Measurements from ENCODE around the gene CNMD. TPM values are rescaled to one million over a fixed set of nuclear protein-coding genes. Genes with fewer than 3 reads are reported as not detected.

Gene CNMD
- polyA plus RNA-seq, 1 donor, result 0.56 TPM

GRCh38 chr13:52677823-52678222 is 61.8 kb downstream of the CNMD start:
- no peak for DNase-seq

GRCh38 chr13:52673465-52673864 is 66.2 kb downstream of the CNMD start:
- no peak for DNase-seq

- DNase-seq, result no peak
These were observed 68.9 kb downstream of the CNMD start for GRCh38 chr13:52670726-52671125.

DNA sequence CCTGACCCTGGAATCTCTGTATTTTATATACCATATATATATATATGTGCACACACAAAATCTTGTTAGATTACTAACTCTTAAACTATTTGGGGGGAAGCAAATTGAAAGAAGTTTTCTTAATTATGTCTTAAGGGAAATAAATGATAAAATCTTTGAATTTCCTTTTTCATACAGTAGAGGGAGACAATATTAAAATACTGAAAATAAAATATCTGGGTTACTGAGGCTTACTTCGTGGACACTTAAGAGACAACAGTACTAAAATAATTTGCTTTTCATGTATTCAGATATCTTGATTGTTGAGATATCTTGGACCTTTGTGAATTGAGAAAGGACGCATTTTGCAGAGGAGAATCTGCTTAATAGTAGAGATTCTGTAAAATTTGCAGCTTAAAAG is 69.9 kb downstream of the CNMD start:
- DNase-seq, result no peak

DNA sequence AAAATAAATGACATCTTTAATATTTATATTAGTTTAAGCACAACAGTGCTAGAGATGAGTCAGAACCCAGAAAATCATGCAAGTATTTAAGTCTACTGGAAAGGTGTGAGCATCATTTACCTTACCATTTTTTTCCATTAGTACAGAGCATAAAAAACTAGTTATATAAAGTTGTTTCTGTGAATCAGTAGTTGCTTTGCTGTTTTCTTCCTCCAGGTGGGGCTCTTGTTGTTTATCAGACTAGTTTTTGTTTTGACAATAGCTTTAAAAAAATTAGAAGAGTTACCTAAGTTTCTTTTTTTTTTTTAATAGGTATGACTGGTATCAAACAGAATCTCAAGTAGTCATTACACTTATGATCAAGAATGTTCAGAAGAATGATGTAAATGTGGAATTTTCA is 74.3 kb downstream of the CNMD start:
- DNase-seq, result no peak

DNA sequence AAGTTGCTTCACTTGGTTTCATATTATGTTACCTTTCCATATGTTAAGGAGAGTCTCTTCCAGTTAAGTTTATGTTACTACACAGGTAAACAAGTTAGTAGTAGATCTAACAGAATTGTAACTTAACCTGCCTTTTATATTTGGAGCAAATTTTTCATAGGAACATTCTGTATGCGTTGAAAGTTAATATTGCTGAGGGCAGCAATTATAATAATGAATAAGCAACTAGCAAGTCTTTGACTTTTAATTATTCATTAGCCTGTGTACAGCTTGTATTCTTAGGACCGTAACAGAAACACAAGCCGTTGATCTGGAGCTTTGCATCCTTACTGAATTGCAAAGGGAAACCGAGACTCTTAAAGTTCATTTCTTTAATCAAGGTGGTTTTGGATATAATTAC is 75.3 kb downstream of the CNMD start:
- DNase-seq, result no peak

DNA sequence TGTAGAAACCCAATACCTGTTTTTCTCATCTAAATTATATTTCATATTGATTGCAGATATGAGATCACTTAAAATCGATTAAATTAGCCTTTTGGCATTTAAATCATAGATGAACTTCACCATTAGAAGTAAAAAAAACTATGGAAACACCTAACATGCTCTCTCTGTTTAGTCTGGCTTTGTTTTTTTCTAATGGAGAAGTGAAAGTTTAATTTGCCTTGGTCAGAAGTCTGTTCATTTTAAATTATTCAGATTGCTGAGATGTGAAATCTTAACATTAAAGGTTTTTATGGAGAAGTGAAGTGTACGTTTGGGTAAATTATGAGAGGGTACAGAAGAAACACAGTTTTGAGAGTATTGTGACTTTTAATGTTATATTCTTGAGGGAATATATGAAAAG is 80.3 kb downstream of the CNMD start:
- no peak for DNase-seq

Other genes starting within 250 kb of the CNMD start
- gene HNRNPA1L2, start 97.4 kb downstream of the CNMD start, polyA plus RNA-seq (ENCODE audit: insufficient read length), result 9.7 TPM
- gene SUGT1, start 87.0 kb downstream of the CNMD start, polyA plus RNA-seq (ENCODE audit: insufficient read length), result 40.0 TPM
- 1.1 TPM for gene PCDH8, start 108.8 kb upstream of the CNMD start, polyA plus RNA-seq (ENCODE audit: insufficient read length)

All from hindlimb muscle (tissue), 1 donor.